ENCODE results near the gene KCNK1. TPM values are rescaled to one million over a fixed set of nuclear protein-coding genes. Genes with fewer than 3 reads are reported as not detected.

Gene KCNK1
- total RNA-seq, 1 experiment from 2014 or later: 0.13 TPM

- TF ChIP-seq POLR2AphosphoS5 (IDR thresholded peaks at IDR 0.05; ENCODE audit: low read depth, low read length) (no peak), TCF7L2 (IDR thresholded peaks at IDR 0.05; ENCODE audit: low read depth, low read length) (no peak), SIN3A (IDR thresholded peaks at IDR 0.05; ENCODE audit: borderline replicate concordance, insufficient read depth, low read depth, low read length) (no peak), REST (IDR thresholded peaks at IDR 0.05; ENCODE audit: insufficient read depth in 1 of 2, low read depth in 2 of 2, low read length in 1 of 2) (no peak)
- TF ChIP-seq, protein P1, sequence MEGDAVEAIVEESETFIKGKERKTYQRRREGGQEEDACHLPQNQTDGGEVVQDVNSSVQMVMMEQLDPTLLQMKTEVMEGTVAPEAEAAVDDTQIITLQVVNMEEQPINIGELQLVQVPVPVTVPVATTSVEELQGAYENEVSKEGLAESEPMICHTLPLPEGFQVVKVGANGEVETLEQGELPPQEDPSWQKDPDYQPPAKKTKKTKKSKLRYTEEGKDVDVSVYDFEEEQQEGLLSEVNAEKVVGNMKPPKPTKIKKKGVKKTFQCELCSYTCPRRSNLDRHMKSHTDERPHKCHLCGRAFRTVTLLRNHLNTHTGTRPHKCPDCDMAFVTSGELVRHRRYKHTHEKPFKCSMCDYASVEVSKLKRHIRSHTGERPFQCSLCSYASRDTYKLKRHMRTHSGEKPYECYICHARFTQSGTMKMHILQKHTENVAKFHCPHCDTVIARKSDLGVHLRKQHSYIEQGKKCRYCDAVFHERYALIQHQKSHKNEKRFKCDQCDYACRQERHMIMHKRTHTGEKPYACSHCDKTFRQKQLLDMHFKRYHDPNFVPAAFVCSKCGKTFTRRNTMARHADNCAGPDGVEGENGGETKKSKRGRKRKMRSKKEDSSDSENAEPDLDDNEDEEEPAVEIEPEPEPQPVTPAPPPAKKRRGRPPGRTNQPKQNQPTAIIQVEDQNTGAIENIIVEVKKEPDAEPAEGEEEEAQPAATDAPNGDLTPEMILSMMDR (IDR thresholded peaks at IDR 0.05): no peak
- DNase-seq (ENCODE audit: low read depth, low spot score) (no peak), ATAC-seq (no peak)
- H3K27ac ChIP-seq (ENCODE audit: low read length): no peak overlapping the region
- H3K4me3 ChIP-seq (ENCODE audit: low read depth in 2 of 2, low read length in 2 of 2): no peak overlapping the region
- CTCF ChIA-PET: no interaction called here
- no TSS peak for BruUV-seq (replicated peaks)
- no peaks in the 10 kb centered on the region for H3K9me3 ChIP-seq (ENCODE audit: control insufficient read depth, insufficient read depth, low read depth, low read length)
- POLR2A ChIA-PET: interaction anchor here (0.6 kb wide), 1 partner anchor 268 kb away, joined by 4 read pairs; no protein-coding TSS in a partner anchor
- H3K36me3 ChIP-seq (ENCODE audit: control insufficient read depth, insufficient read depth, low read length): no peaks in the 10 kb centered on the region
- in situ Hi-C loops (cut with HindIII; ENCODE audit: low pct_unique_long_range_greater_than_20kb, low sequenced_read_pairs) (no loop called here), intact Hi-C loops (cut with micrococcal nuclease; ENCODE audit: unreplicated experiment) (no loop called here)
- no peaks in the 10 kb centered on the region for H3K4me1 ChIP-seq (ENCODE audit: control insufficient read depth, insufficient read depth, low read length)
- peaks cover 4% of the 10 kb centered on the region for H3K27me3 ChIP-seq (ENCODE audit: control insufficient read depth, insufficient read depth, low read length)
Observed at GRCh38 chr1:233675446-233675845, 61.5 kb downstream of the KCNK1 start.

DNA sequence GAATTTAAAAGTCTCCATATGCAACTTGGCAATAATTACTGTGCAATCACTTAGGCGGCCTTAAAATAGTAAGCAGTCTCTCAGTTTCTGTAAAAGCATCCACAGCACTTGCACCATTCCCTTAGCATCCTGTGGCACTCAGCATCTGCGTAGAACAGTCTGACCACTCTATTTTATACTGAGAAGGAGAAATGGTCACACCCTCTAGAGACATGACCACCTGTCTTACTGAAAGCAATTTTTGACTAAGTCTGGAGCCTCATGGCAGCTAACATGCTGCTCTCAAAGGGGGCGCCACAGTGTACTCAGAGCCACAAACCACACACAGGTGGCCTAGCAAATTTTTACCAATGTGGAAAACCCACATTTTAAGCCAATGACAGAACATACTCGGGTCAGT lies 62.0 kb downstream of the KCNK1 start:
- peaks cover 4% of the 10 kb centered on the region for H3K27me3 ChIP-seq (ENCODE audit: control insufficient read depth, insufficient read depth, low read length)
- H3K4me3 ChIP-seq (ENCODE audit: low read depth in 2 of 2, low read length in 2 of 2): no peak overlapping the region
- H3K9me3 ChIP-seq (ENCODE audit: control insufficient read depth, insufficient read depth, low read depth, low read length): no peaks in the 10 kb centered on the region
- POLR2A ChIA-PET: no interaction called here
- intact Hi-C loops (cut with micrococcal nuclease; ENCODE audit: unreplicated experiment) (no loop called here), in situ Hi-C loops (cut with HindIII; ENCODE audit: low pct_unique_long_range_greater_than_20kb, low sequenced_read_pairs) (no loop called here)
- H3K4me1 ChIP-seq (ENCODE audit: control insufficient read depth, insufficient read depth, low read length): no peaks in the 10 kb centered on the region
- no TSS peak for BruUV-seq (replicated peaks)
- TF ChIP-seq REST (IDR thresholded peaks at IDR 0.05; ENCODE audit: insufficient read depth in 1 of 2, low read depth in 2 of 2, low read length in 1 of 2): no peak
- TF ChIP-seq, protein P1 (IDR thresholded peaks at IDR 0.05): peak; percentile 24
- CTCF ChIA-PET: no interaction called here
- H3K36me3 ChIP-seq (ENCODE audit: control insufficient read depth, insufficient read depth, low read length): no peaks in the 10 kb centered on the region
- ATAC-seq (no peak), DNase-seq (ENCODE audit: low read depth, low spot score) (no peak)
- H3K27ac ChIP-seq (ENCODE audit: low read length): no peak overlapping the region

Measured in Panc1 (cell line).